Lung (tissue), 12 donors: ENCODE results near the gene UQCC5. TPM values are rescaled to one million over a fixed set of nuclear protein-coding genes. Genes with fewer than 3 reads are reported as not detected.

Experiments
- ATAC-seq: fragments of 200-7000 bp; cut with Tn5 transposase; one replicate; pipeline ENCODE4 v1.9.1; 2020; ENCODE audit warnings: moderate number of reproducible peaks; ENCODE audit not compliant: insufficient read depth, low FRiP score
- DNase-seq, 3 donors: peaks; one replicate each; pipeline ENCODE4 v3.0.0-alpha.2; 2013 to 2017
- H3K27ac ChIP-seq, 2 donors: one replicate each; pipeline ENCODE4 v1.5.1; 2013; ENCODE audit warnings: mild to moderate bottlenecking in 2 of 2, moderate library complexity in 2 of 2, control low read depth in 1 of 2, inconsistent platforms in 1 of 2, low read depth in 1 of 2, low read length in 1 of 2
- H3K27me3 ChIP-seq, 3 donors: one replicate each; pipeline ENCODE4 v1.5.1; 2013; ENCODE audit warnings: low read length in 2 of 3; ENCODE audit not compliant: control insufficient read depth in 3 of 3, insufficient read depth in 3 of 3
- H3K36me3 ChIP-seq, 4 donors: one replicate each; pipeline ENCODE4 v1.5.1; 2013; ENCODE audit warnings: low read length in 4 of 4, mild to moderate bottlenecking in 1 of 4, moderate library complexity in 1 of 4; ENCODE audit not compliant: control insufficient read depth in 4 of 4, insufficient read depth in 4 of 4
- H3K4me1 ChIP-seq, 5 donors: one replicate each; pipeline ENCODE4 v1.5.1; 2013; ENCODE audit warnings: low read length in 5 of 5, mild to moderate bottlenecking in 2 of 5, moderate library complexity in 1 of 5; ENCODE audit not compliant: control insufficient read depth in 5 of 5, insufficient read depth in 5 of 5
- H3K4me3 ChIP-seq: one replicate; pipeline ENCODE4 v1.5.1; 2013; ENCODE audit warnings: mild to moderate bottlenecking, control low read depth, moderate library complexity
- H3K9ac ChIP-seq, 2 donors: one replicate each; pipeline ENCODE4 v1.5.1; 2013; ENCODE audit warnings: low read length in 2 of 2, control low read depth in 1 of 2; ENCODE audit not compliant: insufficient read depth in 1 of 2
- H3K9me3 ChIP-seq, 4 donors: one replicate each; pipeline ENCODE4 v1.5.1; 2013; ENCODE audit warnings: low read length in 3 of 4, mild to moderate bottlenecking in 1 of 4, moderate library complexity in 1 of 4; ENCODE audit not compliant: control insufficient read depth in 4 of 4, insufficient read depth in 3 of 4
- WGBS, 2 donors: extraction: QIAGEN DNeasy Blood & Tissue Kit; methylation state at CpG; one replicate each; pipeline ENCODE4 v1.1.7; 2013; 5-methylcytosine and 5-hydroxymethylcytosine counted together
- polyA plus RNA-seq, 2 donors: library from polyadenylated mRNA; stranded (reverse); fragments of 200-250 nt; gene quantifications; one replicate each; pipeline ENCODE4 v1.2.1, GENCODE V29; 2013
- total RNA-seq, 2 donors: library from RNA; depleted of rRNA in 1 of 2; stranded (reverse); fragments of >200 nt in 1 of 2; gene quantifications; one replicate each; pipeline ENCODE4 v1.2.1, GENCODE V29; 2014 to 2021
- TF ChIP-seq, protein P1 (sequence below): IDR thresholded peaks from 2 replicates; pipeline ENCODE4 v1.5.1; 2012; ENCODE audit warnings: mild to moderate bottlenecking; ENCODE audit errors: control extremely low read depth, extremely low read depth
- donor health status: control.
- donor health status: control.
- donor health status: Bipolar disorder and iron deficiency.
- donor health status: healthy.
- donor health status: DM: yes; HTN: yes; CAD: no.

UQCC5 gene
- total and polyA plus RNA-seq, 4 donors, result 3.1 to 104 (median 25.9) TPM

DNA sequence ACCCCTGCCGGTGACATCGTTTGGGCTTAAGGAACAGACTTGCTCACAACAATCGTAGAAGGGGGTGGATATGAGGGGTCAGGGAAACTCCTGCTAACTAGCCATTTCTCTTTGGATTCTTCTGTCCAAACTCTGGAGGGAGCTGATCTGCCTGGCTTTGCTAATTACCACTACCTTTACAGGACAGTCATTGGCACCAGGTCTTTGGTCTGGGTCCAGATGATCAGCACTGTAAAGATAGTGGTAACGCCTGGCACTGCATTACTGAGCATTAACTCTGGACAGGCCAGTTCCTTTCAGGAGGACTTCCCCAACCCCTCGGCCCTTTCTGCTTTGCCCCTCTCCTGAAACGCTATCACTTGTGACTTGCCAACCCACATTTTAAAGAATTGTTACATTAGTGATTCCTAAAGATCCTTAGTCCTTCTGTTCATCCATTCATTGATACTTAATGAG is 788 bp downstream of the UQCC5 start:
- H3K27ac ChIP-seq, result peak overlapping the region; percentile 86 to 89
- ATAC-seq, result no peak
- H3K36me3 ChIP-seq, result peaks cover 0 to 6% (median 2%) of the 10 kb centered on the region in 4 donors
- H3K27me3 ChIP-seq, result no peaks in the 10 kb centered on the region
- H3K9me3 ChIP-seq, result no peaks in the 10 kb centered on the region
- 2 to 3% methylated on average over 6 of the region's 6 CpGs for WGBS, 2 donors
- TF ChIP-seq, protein P1, sequence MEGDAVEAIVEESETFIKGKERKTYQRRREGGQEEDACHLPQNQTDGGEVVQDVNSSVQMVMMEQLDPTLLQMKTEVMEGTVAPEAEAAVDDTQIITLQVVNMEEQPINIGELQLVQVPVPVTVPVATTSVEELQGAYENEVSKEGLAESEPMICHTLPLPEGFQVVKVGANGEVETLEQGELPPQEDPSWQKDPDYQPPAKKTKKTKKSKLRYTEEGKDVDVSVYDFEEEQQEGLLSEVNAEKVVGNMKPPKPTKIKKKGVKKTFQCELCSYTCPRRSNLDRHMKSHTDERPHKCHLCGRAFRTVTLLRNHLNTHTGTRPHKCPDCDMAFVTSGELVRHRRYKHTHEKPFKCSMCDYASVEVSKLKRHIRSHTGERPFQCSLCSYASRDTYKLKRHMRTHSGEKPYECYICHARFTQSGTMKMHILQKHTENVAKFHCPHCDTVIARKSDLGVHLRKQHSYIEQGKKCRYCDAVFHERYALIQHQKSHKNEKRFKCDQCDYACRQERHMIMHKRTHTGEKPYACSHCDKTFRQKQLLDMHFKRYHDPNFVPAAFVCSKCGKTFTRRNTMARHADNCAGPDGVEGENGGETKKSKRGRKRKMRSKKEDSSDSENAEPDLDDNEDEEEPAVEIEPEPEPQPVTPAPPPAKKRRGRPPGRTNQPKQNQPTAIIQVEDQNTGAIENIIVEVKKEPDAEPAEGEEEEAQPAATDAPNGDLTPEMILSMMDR, result no peak
- H3K4me1 ChIP-seq, result peaks cover 8 to 44% (median 17%) of the 10 kb centered on the region in 5 donors
- H3K9ac ChIP-seq, result peak overlapping the region; percentile 32 to 63
- no peak for DNase-seq
- H3K4me3 ChIP-seq, result peak overlapping the region; percentile 70

DNA sequence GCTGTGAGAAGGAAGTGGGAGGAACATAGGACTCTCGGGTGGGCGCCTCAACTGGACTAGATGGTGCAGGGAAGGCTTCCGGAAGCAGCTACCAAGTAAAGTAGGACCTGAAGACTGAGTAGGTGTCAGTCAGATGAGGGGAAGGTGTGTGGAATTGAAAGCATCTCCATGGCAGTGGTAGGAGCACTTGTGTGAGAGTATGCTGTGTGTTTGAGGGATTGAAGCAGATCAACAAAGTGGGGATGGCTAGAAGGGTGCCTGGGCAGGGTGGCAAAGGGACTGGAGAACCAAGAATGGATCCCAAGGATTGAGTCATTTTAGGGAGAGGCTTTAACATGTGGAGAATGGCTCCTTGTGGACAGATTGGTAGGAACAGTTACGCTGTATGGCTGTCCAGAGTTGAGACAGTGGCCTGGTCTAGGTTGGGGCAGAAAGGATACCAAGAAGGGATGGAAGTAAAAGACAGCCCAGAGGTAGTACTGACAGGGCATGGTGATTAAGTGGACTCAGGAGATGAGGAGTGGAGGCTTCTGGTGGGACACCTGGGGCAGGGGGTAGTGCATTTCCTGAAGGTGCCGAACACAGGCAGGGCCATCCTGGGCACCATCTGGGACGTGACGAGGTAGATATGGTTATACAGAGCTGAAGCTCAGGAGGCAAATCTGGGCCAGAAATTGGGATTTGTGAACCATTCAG is 1.5 kb downstream of the UQCC5 start:
- Histone ChIP-seq H3K4me1 (peaks cover 8 to 39% (median 16%) of the 10 kb centered on the region in 5 donors), H3K36me3 (peaks cover 0 to 7% (median 2%) of the 10 kb centered on the region in 4 donors), H3K27ac (peak overlapping the region; percentile 81 to 86), H3K9me3 (no peaks in the 10 kb centered on the region), H3K4me3 (peak overlapping the region; percentile 6), H3K9ac (peak overlapping the region in 1 of 2 donors; percentile 63), H3K27me3 (no peaks in the 10 kb centered on the region)
- 77 to 82% methylated on average over 7 of the region's 7 CpGs for WGBS, 2 donors
- ATAC-seq (no peak), DNase-seq (no peak)
- TF ChIP-seq, protein P1, result no peak

DNA sequence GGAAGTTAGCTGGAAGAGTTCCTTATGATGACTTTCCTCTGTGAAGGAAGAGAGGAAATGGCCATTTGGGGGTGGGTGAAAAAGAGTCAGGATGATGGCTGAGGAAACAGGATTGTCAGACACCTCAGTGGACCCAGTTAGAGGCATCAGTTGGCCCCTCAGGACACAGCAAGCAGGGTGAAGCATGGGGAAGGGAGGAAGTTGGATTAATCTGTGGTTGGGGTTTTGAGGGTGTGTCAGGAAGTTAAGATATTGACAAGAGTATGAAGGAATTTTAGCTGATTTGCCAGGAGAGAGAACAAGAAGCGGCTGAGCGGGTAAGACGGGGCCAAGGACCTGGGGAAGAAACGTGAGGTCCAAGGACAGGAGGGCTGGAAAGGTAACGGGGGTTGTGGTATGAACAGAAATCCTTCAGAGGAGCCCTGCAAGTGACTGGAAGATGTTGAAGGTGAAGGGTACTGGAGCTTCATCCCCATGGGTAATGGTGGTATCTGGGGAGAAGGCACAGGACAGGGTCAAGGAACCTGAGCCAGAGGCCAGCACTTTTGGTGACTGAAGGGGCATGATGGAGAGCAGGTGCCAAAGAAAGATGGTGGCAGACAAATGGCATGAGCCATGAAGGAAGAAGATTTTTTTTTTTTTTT is 2.7 kb downstream of the UQCC5 start:
- WGBS, 2 donors, result 38 to 60% methylated on average over 5 of the region's 5 CpGs
- no peak overlapping the region for H3K27ac ChIP-seq
- DNase-seq, result no peak
- no peaks in the 10 kb centered on the region for H3K9me3 ChIP-seq
- ATAC-seq, result no peak
- peaks cover 8 to 39% (median 16%) of the 10 kb centered on the region in 5 donors for H3K4me1 ChIP-seq
- H3K27me3 ChIP-seq, result no peaks in the 10 kb centered on the region
- H3K36me3 ChIP-seq, result peaks cover 0 to 8% (median 2%) of the 10 kb centered on the region in 4 donors
- H3K4me3 ChIP-seq, result no peak overlapping the region
- TF ChIP-seq, protein P1, result no peak
- no peak overlapping the region for H3K9ac ChIP-seq
